Adipocyte (in vitro differentiated cells): ENCODE measurements around the gene CYSLTR2.
A peak's percentile ranks its signal among the peaks of the same experiment; 100 is the strongest.

ENCODE experiments used
- DNase-seq: peaks from one replicate; pipeline ENCODE4 v3.0.0-alpha.2; 2015; ENCODE audit warnings: low read depth
- H3K27me3 ChIP-seq: replicated peaks from 2 replicates; pipeline ENCODE4 v1.7.0; 2013; ENCODE audit warnings: mild to moderate bottlenecking, low read length, moderate library complexity; ENCODE audit not compliant: control insufficient read depth, insufficient read depth
- H3K36me3 ChIP-seq: 2 replicates; pipeline ENCODE4 v1.7.0; 2013; ENCODE audit warnings: low read length, mild to moderate bottlenecking, moderate library complexity; ENCODE audit not compliant: control insufficient read depth, insufficient read depth, severe bottlenecking
- H3K4me1 ChIP-seq: 2 replicates; pipeline ENCODE4 v1.7.0; 2013; ENCODE audit warnings: mild to moderate bottlenecking, low read length, moderate library complexity; ENCODE audit not compliant: control insufficient read depth, insufficient read depth
- H3K4me3 ChIP-seq: 2 replicates; pipeline ENCODE4 v1.7.0; 2013; ENCODE audit warnings: mild to moderate bottlenecking, low read length, moderate library complexity
- H3K9ac ChIP-seq: 2 replicates; pipeline ENCODE4 v1.7.0; 2013; ENCODE audit warnings: mild to moderate bottlenecking, low read length, moderate library complexity
- H3K9me3 ChIP-seq: 2 replicates; pipeline ENCODE4 v1.7.0; 2013; ENCODE audit warnings: mild to moderate bottlenecking, low read length, moderate library complexity; ENCODE audit not compliant: control insufficient read depth

The CYSLTR2 gene

DNA sequence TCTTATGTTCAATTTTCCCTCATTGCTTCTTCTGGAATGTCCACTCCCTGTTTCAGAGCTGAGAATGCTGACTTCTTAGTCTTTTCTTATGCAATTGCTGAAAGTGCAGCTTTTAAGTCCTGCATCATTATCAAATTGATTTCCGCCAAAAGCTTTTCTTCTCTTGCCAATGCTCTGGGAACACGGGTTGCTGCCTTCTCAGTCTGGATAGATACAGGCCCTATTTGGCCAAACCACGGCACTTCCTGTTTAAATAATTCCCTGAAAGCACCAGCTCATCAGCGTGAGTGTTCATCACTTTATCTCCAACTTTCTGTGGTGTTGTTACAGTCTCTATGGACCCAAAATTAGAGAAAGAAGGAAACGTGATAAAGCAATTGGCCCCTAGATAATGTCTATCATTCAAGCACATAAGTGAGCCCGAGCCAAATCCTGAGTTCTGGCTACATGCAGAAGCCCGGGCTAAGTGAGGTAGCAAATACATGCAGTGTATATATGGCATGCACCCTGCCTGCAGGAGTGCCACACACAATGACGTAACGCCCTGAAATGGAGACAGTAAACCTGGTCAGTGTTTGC lies 85.7 kb downstream of the CYSLTR2 start:
- no peaks in the 10 kb centered on the region for H3K36me3 ChIP-seq
- no peaks in the 10 kb centered on the region for H3K9me3 ChIP-seq
- H3K27me3 ChIP-seq: peaks cover 37% of the 10 kb centered on the region
- no peak for DNase-seq
- no peaks in the 10 kb centered on the region for H3K4me1 ChIP-seq
- H3K9ac ChIP-seq: no peak overlapping the region
- no peak overlapping the region for H3K4me3 ChIP-seq

DNA sequence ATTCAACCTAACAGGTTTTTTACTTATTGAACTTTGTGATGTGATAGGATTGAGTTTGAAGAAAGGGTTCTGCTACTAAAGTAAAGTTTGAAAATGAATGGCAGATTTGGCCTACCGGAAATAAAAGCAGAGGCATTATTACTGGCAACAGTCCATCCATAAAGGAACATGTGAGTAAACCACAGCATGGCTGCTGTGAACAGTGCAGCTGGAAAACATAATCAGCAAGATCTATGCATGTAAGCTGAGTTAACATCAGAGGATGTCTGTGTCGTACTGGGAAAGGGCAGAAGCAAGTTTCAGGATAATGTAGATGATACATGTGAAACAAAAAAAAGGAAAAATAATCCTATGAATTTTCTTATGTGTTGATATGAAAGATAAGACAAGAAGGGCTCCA lies 87.6 kb downstream of the CYSLTR2 start:
- H3K4me1 ChIP-seq: peaks cover 5% of the 10 kb centered on the region
- no peak overlapping the region for H3K9ac ChIP-seq
- H3K36me3 ChIP-seq: no peaks in the 10 kb centered on the region
- peak; percentile 9 for DNase-seq
- H3K4me3 ChIP-seq: no peak overlapping the region
- H3K27me3 ChIP-seq: peaks cover 20% of the 10 kb centered on the region
- H3K9me3 ChIP-seq: no peaks in the 10 kb centered on the region

DNA sequence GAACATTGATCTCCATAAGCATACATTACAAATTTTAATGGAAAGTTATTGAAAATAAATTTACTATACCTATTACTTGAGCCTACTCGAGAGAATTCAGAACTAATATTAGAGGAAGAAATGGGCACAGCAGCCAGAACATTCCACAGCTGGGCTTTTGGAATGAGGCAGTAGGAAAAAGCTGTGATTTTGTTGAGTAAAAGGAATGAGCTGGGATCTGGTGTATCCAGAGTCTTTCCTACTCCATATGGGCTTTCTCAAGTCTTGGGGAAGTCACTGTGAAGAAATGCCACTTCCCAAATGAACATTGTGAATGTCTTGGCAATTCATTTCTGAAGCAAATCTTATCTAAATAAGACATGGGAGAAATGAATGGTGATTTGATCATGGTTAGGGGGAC lies 93.1 kb downstream of the CYSLTR2 start:
- H3K9me3 ChIP-seq: no peaks in the 10 kb centered on the region
- H3K9ac ChIP-seq: no peak overlapping the region
- DNase-seq: no peak
- peaks cover 2% of the 10 kb centered on the region for H3K27me3 ChIP-seq
- H3K36me3 ChIP-seq: no peaks in the 10 kb centered on the region
- no peak overlapping the region for H3K4me3 ChIP-seq
- H3K4me1 ChIP-seq: peaks cover 42% of the 10 kb centered on the region

DNA sequence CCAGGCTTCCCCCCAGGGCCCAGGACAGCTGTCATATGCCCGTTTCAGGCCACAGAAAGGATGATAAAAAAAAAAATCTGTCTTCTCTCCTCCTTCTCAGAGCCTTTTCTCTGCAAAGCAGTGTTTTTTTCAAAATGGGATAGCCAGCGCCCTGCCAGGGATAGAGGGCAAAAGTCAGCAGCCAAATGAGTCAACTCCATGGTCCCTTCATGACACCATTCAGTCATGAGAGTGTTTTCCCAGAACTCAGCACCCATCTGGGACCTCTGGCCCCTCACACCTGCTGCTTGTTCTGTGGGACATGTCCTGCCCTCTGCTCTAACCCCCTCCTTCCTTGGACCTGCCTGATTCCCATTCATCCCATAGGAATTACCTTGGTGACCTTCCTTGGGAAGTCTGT lies 95.0 kb downstream of the CYSLTR2 start:
- H3K27me3 ChIP-seq: peaks cover 2% of the 10 kb centered on the region
- no peak for DNase-seq

DNA sequence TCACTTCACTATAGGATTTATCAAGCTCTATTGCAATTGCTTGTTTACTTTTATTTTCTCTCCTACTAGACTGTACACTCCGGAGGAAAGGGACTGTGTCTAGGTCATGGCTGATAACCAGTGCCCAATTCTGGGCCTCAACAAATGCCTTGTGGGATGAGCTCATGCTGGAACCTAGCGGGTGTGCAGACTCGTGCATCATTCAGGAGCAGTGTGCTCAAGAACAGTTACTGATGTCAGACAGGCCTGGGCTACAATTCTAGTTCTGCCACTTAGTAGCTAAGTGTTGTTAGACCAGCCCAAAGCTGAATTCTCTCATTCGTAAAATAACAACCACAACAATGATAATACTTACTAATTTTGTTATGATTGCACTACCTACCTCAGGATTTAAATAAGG lies 95.4 kb downstream of the CYSLTR2 start:
- H3K36me3 ChIP-seq: no peaks in the 10 kb centered on the region
- no peaks in the 10 kb centered on the region for H3K9me3 ChIP-seq
- peak overlapping the region; percentile 32 for H3K4me3 ChIP-seq
- peaks cover 2% of the 10 kb centered on the region for H3K27me3 ChIP-seq
- H3K9ac ChIP-seq: peak overlapping the region; percentile 24
- peaks cover 42% of the 10 kb centered on the region for H3K4me1 ChIP-seq
- no peak for DNase-seq

More for the DNA sequence above, 95.0 kb downstream of the CYSLTR2 start:
- peaks cover 42% of the 10 kb centered on the region for H3K4me1 ChIP-seq
- no peaks in the 10 kb centered on the region for H3K9me3 ChIP-seq
- no peaks in the 10 kb centered on the region for H3K36me3 ChIP-seq
- H3K4me3 ChIP-seq: no peak overlapping the region
- peak overlapping the region; percentile 24 for H3K9ac ChIP-seq

DNA sequence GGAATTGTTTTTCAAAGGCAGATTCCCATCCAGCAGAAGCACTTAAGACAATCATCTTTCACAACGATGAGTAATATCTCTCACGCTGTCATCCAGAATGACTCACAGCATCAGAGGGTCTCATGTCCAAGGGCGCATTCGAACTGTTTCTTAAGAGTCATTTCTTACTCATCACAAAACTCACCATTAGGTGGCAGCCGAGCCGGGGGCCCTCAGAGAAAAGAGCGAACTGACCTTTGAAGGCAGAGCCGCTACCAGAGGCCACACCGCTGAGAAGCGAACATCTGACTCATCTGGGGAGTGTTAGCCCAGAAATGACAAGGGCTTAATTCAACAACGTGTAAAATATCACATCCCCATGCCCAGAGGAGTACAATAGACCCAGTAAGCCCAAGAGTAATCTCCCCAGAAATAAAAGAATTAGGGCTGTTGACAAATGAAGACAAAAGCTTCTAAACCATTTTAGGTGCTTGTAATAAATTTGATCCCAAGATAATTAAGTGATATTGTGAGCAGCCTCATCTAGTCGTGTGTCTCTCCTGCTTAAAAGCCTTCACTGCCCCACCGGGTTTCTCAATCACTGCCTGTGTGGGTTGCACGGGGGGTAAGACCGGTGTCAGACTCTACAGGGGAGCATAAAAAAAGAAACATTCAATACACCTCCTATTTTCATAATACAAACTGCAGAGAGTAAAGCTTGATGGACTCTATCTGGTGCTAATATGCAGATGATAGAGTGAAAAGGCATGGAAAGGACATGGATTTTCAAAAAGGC lies 96.2 kb downstream of the CYSLTR2 start:
- H3K27me3 ChIP-seq: no peaks in the 10 kb centered on the region
- H3K36me3 ChIP-seq: no peaks in the 10 kb centered on the region
- peak; percentile 94 for DNase-seq
- no peaks in the 10 kb centered on the region for H3K9me3 ChIP-seq
- H3K4me1 ChIP-seq: peaks cover 42% of the 10 kb centered on the region
- H3K9ac ChIP-seq: peak overlapping the region; percentile 65
- peak overlapping the region; percentile 62 for H3K4me3 ChIP-seq

DNA sequence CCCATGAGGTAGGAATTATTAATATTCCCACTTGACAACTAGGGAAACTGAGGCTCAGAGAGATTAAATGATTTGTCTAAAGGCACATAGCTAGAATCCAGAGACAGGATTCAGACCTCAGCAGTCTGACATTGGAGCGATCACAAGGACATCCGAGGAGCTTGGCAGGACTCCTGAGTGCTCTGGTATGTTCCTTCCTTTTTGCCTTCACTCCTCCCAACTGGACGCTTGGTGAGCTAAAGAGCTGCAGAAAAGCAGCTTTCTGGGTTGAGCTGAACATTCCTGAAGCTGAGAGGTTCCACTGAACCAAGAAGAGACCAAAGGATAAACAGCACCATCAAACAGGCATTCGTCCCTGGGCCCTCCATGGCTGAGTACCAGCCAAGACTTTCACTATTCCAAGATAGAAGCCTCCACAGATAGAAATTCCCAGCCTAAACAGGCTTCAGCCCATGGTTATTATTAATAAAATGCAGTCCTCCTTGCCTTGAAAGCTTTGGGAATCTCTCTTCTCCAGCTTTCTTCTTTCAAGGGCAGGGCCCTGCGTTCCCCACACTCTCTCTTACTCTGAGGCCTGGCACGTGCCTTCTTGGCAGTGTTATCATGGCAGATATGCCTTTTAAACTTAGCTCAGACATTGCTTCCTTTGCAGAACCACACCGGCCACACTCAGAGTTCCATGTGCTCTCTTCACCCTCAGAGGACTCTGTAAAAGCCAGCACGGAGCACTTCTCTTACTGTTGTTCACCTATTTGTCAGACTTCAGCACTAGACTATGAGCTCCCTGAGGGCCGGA lies 97.1 kb downstream of the CYSLTR2 start:
- no peaks in the 10 kb centered on the region for H3K27me3 ChIP-seq
- peak overlapping the region; percentile 62 for H3K4me3 ChIP-seq
- peak; percentile 59 for DNase-seq
- no peaks in the 10 kb centered on the region for H3K36me3 ChIP-seq
- H3K4me1 ChIP-seq: peaks cover 42% of the 10 kb centered on the region
- peak overlapping the region; percentile 65 for H3K9ac ChIP-seq
- H3K9me3 ChIP-seq: no peaks in the 10 kb centered on the region

DNA sequence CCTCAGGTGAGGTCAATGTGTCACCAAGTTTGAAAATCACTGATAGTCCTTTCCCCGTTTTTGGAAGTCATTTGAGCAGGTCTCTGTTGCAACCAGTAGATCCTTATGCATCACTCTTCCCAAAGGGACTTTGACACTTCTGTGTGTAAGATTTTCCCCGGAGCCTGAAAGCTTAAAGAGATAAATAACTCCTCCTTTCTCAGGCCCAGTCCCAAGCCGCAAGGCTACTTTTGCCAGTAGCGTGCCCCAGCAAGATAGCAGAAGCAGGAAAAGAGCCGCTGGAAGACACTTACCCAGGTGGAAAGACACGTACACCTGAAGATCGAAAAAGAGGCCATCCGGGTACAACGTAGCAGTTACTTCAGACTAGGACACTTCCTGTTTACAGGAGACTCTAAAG lies 106.9 kb downstream of the CYSLTR2 start:
- no peak for DNase-seq
- Histone ChIP-seq H3K4me3 (no peak overlapping the region), H3K9me3 (peaks cover 27% of the 10 kb centered on the region), H3K36me3 (no peaks in the 10 kb centered on the region), H3K9ac (no peak overlapping the region), H3K27me3 (peaks cover 25% of the 10 kb centered on the region), H3K4me1 (no peaks in the 10 kb centered on the region)
